HEK293 (cell line): Measurements from ENCODE around the gene DNAJB6.

Source experiments
- CTCF ChIA-PET: fragments of 350-600 bp; formaldehyde crosslinking; extraction: SDS; loops from one replicate; lab custom pipeline; 2021; ENCODE audit warnings: antibody characterized with exemption; lab: Yijun Ruan, JAX
- POLR2A ChIA-PET: fragments of 300-600 bp; formaldehyde crosslinking; extraction: SDS; loops from one replicate; lab custom pipeline; 2020; ENCODE audit warnings: antibody characterized with exemption, inconsistent platforms; lab: Yijun Ruan, JAX
- H3K27ac ChIP-seq: fragments of 200-500 bp; sonication (Bioruptor generic); 2 replicates; pipeline ENCODE4 v1.5.1; 2014; ENCODE audit warnings: low read depth, low read length, control low read depth, inconsistent platforms; ENCODE audit errors: extremely low read depth
- H3K36me3 ChIP-seq, 2 experiments: fragments of 200-500 bp in 1 of 2; sonication (Bioruptor generic) in 1 of 2; 1 replicate in 1 of 2; 2 replicates in 1 of 2; pipeline ENCODE4 v1.5.1; 2014 to 2017; ENCODE audit warnings: inconsistent platforms in 2 of 2, low read length in 2 of 2; ENCODE audit not compliant: control insufficient read depth in 2 of 2, insufficient read depth in 1 of 2
- H3K4me1 ChIP-seq: fragments of 200-500 bp; sonication (Bioruptor generic); 2 replicates; pipeline ENCODE4 v1.5.1; 2014; ENCODE audit warnings: mild to moderate bottlenecking, low read length, inconsistent platforms; ENCODE audit not compliant: control insufficient read depth, insufficient read depth
- H3K4me3 ChIP-seq: 2 replicates; pipeline ENCODE4 v1.5.1; 2011; ENCODE audit warnings: low read depth, mild to moderate bottlenecking, control low read depth, low read length, moderate library complexity
- H3K9me3 ChIP-seq: fragments of 200-500 bp; sonication (Bioruptor generic); 2 replicates; pipeline ENCODE4 v1.5.1; 2014; ENCODE audit warnings: low read depth, low read length, inconsistent platforms; ENCODE audit not compliant: control insufficient read depth, insufficient read depth
- GLI2 ChIP-seq: fragments of 450-650 bp; formaldehyde crosslinking; IDR thresholded peaks from 2 replicates; pipeline ENCODE4; 2017; ENCODE audit warnings: missing biosample characterization, missing genetic modification characterization, low read depth, borderline replicate concordance
- MEIS1 ChIP-seq: sonication (generic); formaldehyde crosslinking; IDR thresholded peaks from 2 replicates; pipeline ENCODE4 v1.8.1; 2022; ENCODE audit warnings: missing genetic modification reagents, mild to moderate bottlenecking, borderline replicate concordance
- REPIN1 ChIP-seq: fragments of 450-650 bp; formaldehyde crosslinking; IDR thresholded peaks from 2 replicates; pipeline ENCODE4 v1.5.1; 2017; ENCODE audit warnings: missing biosample characterization, missing genetic modification characterization, low read depth
- SCRT1 ChIP-seq: fragments of 450-650 bp; formaldehyde crosslinking; IDR thresholded peaks from 2 replicates; pipeline ENCODE4 v1.5.1; 2016; ENCODE audit warnings: missing biosample characterization, missing genetic modification characterization, borderline replicate concordance
- ZBTB10 ChIP-seq: fragments of 450-650 bp; formaldehyde crosslinking; IDR thresholded peaks from 2 replicates; pipeline ENCODE4 v1.5.1; 2016; ENCODE audit warnings: missing biosample characterization, missing genetic modification characterization
- ZBTB49 ChIP-seq: fragments of 450-650 bp; formaldehyde crosslinking; IDR thresholded peaks from 2 replicates; pipeline ENCODE4 v1.5.1; 2016; ENCODE audit warnings: missing biosample characterization, missing genetic modification characterization, low read depth
- ZNF18 ChIP-seq: fragments of 450-650 bp; formaldehyde crosslinking; IDR thresholded peaks from 2 replicates; pipeline ENCODE4 v1.5.1; 2016; ENCODE audit warnings: missing biosample characterization, missing genetic modification characterization
- ZNF24 ChIP-seq: fragments of 450-650 bp; formaldehyde crosslinking; IDR thresholded peaks from 2 replicates; pipeline ENCODE4 v1.5.1; 2016; ENCODE audit warnings: missing biosample characterization, missing genetic modification characterization
- ZNF311 ChIP-seq: fragments of 450-650 bp; formaldehyde crosslinking; IDR thresholded peaks from 2 replicates; pipeline ENCODE4 v1.5.1; 2017; ENCODE audit warnings: missing biosample characterization, missing genetic modification characterization, borderline replicate concordance
- ZNF433 ChIP-seq: fragments of 450-650 bp; formaldehyde crosslinking; IDR thresholded peaks from 2 replicates; pipeline ENCODE4 v1.5.1; 2016; ENCODE audit warnings: missing biosample characterization, missing genetic modification characterization, low read depth
- ZNF48 ChIP-seq: fragments of 450-650 bp; formaldehyde crosslinking; IDR thresholded peaks from 2 replicates; pipeline ENCODE4 v1.5.1; 2016; ENCODE audit warnings: missing biosample characterization, missing genetic modification characterization
- ZNF488 ChIP-seq: fragments of 450-650 bp; formaldehyde crosslinking; IDR thresholded peaks from 2 replicates; pipeline ENCODE4 v1.5.1; 2016; ENCODE audit warnings: missing biosample characterization, missing genetic modification characterization
- ZNF501 ChIP-seq: fragments of 450-650 bp; formaldehyde crosslinking; IDR thresholded peaks from 2 replicates; pipeline ENCODE4 v1.5.1; 2016; ENCODE audit warnings: missing biosample characterization, missing genetic modification characterization
- ZNF558 ChIP-seq: fragments of 450-650 bp; formaldehyde crosslinking; IDR thresholded peaks from 2 replicates; pipeline ENCODE4 v1.5.1; 2016; ENCODE audit warnings: missing biosample characterization, missing genetic modification characterization
- ZNF585B ChIP-seq: fragments of 450-650 bp; formaldehyde crosslinking; IDR thresholded peaks from 2 replicates; pipeline ENCODE4 v1.5.1; 2016; ENCODE audit warnings: missing biosample characterization, missing genetic modification characterization
- ZNF629 ChIP-seq: fragments of 450-650 bp; formaldehyde crosslinking; IDR thresholded peaks from 2 replicates; pipeline ENCODE4 v1.5.1; 2017; ENCODE audit warnings: missing biosample characterization, missing genetic modification characterization
- ZNF645 ChIP-seq: fragments of 450-650 bp; formaldehyde crosslinking; IDR thresholded peaks from 2 replicates; pipeline ENCODE4; 2016; ENCODE audit warnings: missing biosample characterization, missing genetic modification characterization
- ZNF660 ChIP-seq: fragments of 450-650 bp; IDR thresholded peaks from 2 replicates; pipeline ENCODE4 v1.5.1; 2018; ENCODE audit warnings: missing biosample characterization, mild to moderate bottlenecking, missing genetic modification characterization
- ZNF792 ChIP-seq: fragments of 450-650 bp; formaldehyde crosslinking; IDR thresholded peaks from 2 replicates; pipeline ENCODE4 v1.5.1; 2016; ENCODE audit warnings: missing biosample characterization, missing genetic modification characterization
- ZNF830 ChIP-seq: fragments of 450-650 bp; IDR thresholded peaks from 2 replicates; pipeline ENCODE4 v1.5.0; 2018; ENCODE audit warnings: missing biosample characterization, missing genetic modification characterization, low read depth, mild to moderate bottlenecking, moderate library complexity
- ZNF843 ChIP-seq: fragments of 450-650 bp; formaldehyde crosslinking; IDR thresholded peaks from 2 replicates; pipeline ENCODE4 v1.5.1; 2016; ENCODE audit warnings: missing biosample characterization, missing genetic modification characterization
- ZSCAN18 ChIP-seq: fragments of 450-650 bp; formaldehyde crosslinking; IDR thresholded peaks from 2 replicates; pipeline ENCODE4 v1.5.1; 2016; ENCODE audit warnings: missing biosample characterization, missing genetic modification characterization

DNAJB6 gene

GRCh38 chr7:157359581-157359980 is 22.8 kb downstream of the DNAJB6 start (continued):
- no peak for TF ChIP-seq ZNF18
- TF ChIP-seq ZNF629, result no peak
- no peak for TF ChIP-seq REPIN1 (tag by site-specific recombination)
- TF ChIP-seq ZNF488, result no peak
- no peak for TF ChIP-seq ZNF645 (tag by site-specific recombination)
- no peak for TF ChIP-seq ZNF660

GRCh38 chr7:157360483-157361025 is 23.8 kb downstream of the DNAJB6 start:
- CTCF ChIA-PET, result no interaction called here
- H3K9me3 ChIP-seq, result no peaks in the 10 kb centered on the region
- TF ChIP-seq ZNF558 (tag by site-specific recombination), result no peak
- TF ChIP-seq GLI2, result no peak
- no peak for TF ChIP-seq ZNF48
- TF ChIP-seq ZNF843 (tag by site-specific recombination), result no peak
- TF ChIP-seq ZBTB10 (tag by site-specific recombination), result no peak
- no peak for TF ChIP-seq SCRT1 (tag by site-specific recombination)
- TF ChIP-seq ZNF830 (tag by site-specific recombination), result no peak
- no peak for TF ChIP-seq ZNF311 (tag by site-specific recombination)
- TF ChIP-seq ZNF585B (tag by site-specific recombination), result no peak
- TF ChIP-seq ZBTB49 (tag by site-specific recombination), result no peak
- no peak for TF ChIP-seq ZSCAN18 (tag by site-specific recombination)
- no peak for TF ChIP-seq MEIS1
- no peak for TF ChIP-seq ZNF501 (tag by site-specific recombination)
- TF ChIP-seq ZNF433 (tag by site-specific recombination), result no peak
- no peak for TF ChIP-seq ZNF792
- TF ChIP-seq ZNF24 (tag by site-specific recombination), result no peak
- no peak overlapping the region for H3K4me3 ChIP-seq
- no peak overlapping the region for H3K27ac ChIP-seq
- no peaks in the 10 kb centered on the region; the same call in 1 of the 2 replicates for H3K4me1 ChIP-seq
- POLR2A ChIA-PET, result no interaction called here
- peaks cover 7 to 62% of the 10 kb centered on the region in 2 experiments; a peak in 2 of 3 replicates for H3K36me3 ChIP-seq
